Bronchial smooth muscle cell (primary cell): ENCODE measurements around the gene SELENBP1. TPM values are rescaled to one million over a fixed set of nuclear protein-coding genes. Genes with fewer than 3 reads are reported as not detected.

ENCODE experiments used
- total RNA-seq: library from RNA; depleted of rRNA; stranded (reverse); fragments of >200 nt; gene quantifications from 2 replicates; pipeline ENCODE4 v1.2.1, GENCODE V29; 2014

The SELENBP1 gene
- 111 and 123 TPM in 2 replicates for total RNA-seq

DNA sequence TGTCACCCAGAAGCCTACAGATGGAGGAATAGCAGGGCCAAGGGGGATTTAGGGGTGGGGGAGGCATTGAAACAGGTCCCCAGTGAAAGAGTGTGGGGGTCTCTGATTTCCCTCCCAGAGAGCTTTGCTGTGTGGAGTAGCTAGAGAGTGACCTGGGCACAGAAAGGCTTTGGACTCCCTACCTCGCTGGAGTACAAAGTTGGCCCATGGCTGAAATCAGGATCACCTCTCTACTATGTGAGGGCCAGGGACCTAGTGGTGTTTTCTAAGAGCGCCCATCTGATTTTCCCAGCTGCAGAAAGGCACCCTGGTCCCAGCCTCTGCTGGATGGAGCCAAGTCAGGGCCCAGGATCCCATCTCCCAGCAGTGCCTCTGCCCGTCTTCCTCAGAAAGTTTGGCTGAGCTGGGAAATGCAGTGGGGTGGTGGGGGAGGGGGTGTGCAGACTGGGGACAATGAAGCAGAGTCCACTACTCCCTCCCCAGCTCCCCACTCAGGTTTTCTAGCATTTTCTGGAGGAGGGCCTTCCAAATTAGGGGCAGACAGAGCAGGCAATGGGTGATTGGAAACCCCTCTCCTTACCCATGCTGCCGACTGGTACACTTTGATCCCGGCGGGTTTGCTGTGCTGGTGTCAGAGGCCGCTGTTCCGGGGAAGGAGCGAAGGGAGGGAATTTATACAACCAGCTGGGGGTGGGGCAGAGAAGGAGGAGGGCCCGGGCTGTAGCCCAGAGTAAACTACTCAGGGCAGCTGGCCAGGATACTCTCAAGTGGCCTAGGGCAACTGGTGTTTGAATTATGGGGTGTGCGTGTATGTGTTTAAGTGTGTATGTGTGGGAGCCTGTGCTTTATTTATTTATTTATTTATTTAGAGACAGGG is at the start of gene SELENBP1:
TSS of gene SELENBP1 (minus strand) at position 648 of the 877 bp plus-strand sequence. CDS start at position 584, 64 bp downstream.

GRCh38 chr1:151399324-151400171 is 27.0 kb upstream of the SELENBP1 start, which contains the start of gene PSMB4:
TSS of gene PSMB4 (plus strand) at chr1:151399573. CDS start at chr1:151399588, 15 bp downstream.

DNA sequence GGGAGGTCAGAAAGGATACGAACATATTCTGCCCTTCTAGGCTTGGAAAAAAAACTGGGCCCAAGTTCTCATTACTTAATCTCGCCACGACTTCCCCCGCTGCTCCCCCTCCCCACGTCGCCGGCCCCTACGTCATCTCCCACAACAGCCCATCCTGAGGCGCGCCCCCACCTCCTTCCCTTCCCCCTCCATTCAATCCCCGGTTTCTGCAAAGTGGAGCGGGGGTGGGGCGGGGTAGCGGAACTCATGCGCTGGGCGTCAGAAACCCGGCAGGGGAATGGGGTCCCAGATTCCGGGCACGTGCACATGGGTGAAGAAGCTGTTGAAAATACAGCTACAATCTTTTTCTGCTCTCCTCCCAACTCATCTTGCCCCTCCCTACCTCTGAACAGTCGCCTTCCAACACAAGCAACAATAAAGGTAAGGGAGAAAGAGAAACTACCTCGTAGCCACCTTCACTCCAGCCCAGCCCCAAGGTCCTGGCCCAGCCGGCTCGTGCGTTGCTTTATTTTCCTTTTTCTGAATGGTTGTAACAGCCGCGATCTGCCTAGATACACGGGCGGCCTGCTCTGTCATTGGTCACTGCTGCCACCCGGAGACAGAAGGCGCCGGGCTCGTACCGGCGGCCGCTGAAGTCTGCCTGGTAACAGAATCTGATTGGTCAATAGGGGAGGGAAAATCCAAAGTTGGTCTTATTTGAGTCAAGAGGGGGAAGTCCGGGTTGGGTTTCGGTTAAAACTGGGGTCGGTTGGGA is 25.6 kb downstream of the SELENBP1 start, which contains the start of gene RFX5:
TSS of gene RFX5 (minus strand) at position 484 of the 754 bp plus-strand sequence. CDS start 932 bp downstream, outside the sequence.

GRCh38 chr1:151327223-151327902 is 45.1 kb downstream of the SELENBP1 start, which contains the start of gene PI4KB:
TSS of gene PI4KB (minus strand) at chr1:151327416. CDS start at chr1:151316481, 10,935 bp downstream.

Other genes starting within 250 kb of the SELENBP1 start
- gene SEMA6C, start 226.1 kb downstream of the SELENBP1 start, total RNA-seq, result 0.63 and 1.7 TPM in 2 replicates
- not detected in 2 replicates for gene TNFAIP8L2, start 216.1 kb downstream of the SELENBP1 start, total RNA-seq
- 5.0 and 6.8 TPM in 2 replicates for gene LYSMD1, start 206.8 kb downstream of the SELENBP1 start, total RNA-seq
- 21.8 and 22.8 TPM in 2 replicates for gene SCNM1, start 206.6 kb downstream of the SELENBP1 start, total RNA-seq
- gene TMOD4, start 196.7 kb downstream of the SELENBP1 start, total RNA-seq, result not detected in 2 replicates
- gene VPS72, start 182.5 kb downstream of the SELENBP1 start, total RNA-seq, result 42.6 and 51.0 TPM in 2 replicates
- gene PIP5K1A, start 174.2 kb downstream of the SELENBP1 start, total RNA-seq, result 38.6 and 46.5 TPM in 2 replicates
- 342 and 409 TPM in 2 replicates for gene PSMD4, start 118.0 kb downstream of the SELENBP1 start, total RNA-seq
- gene ZNF687, start 90.4 kb downstream of the SELENBP1 start, total RNA-seq, result 7.3 and 9.0 TPM in 2 replicates
- 35.5 and 52.5 TPM in 2 replicates for gene PI4KB, start 45.3 kb downstream of the SELENBP1 start, total RNA-seq
- gene RFX5, start 25.5 kb downstream of the SELENBP1 start, total RNA-seq, result 31.2 and 31.7 TPM in 2 replicates
- gene PSMB4, start 26.9 kb upstream of the SELENBP1 start, total RNA-seq, result 318 and 353 TPM in 2 replicates
- gene POGZ, start 86.8 kb upstream of the SELENBP1 start, total RNA-seq, result 11.3 and 14.3 TPM in 2 replicates
- gene CGN, start 138.7 kb upstream of the SELENBP1 start, total RNA-seq, result under 0.01 and 0.16 TPM in 2 replicates
- 1.5 and 5.2 TPM in 2 replicates for gene TUFT1, start 167.6 kb upstream of the SELENBP1 start, total RNA-seq
- 27.4 and 50.5 TPM in 2 replicates for gene SNX27, start 239.3 kb upstream of the SELENBP1 start, total RNA-seq